ENCODE measurements around the gene ZNF282. TPM values are rescaled to one million over a fixed set of nuclear protein-coding genes. Genes with fewer than 3 reads are reported as not detected.

ZNF282 gene
- total RNA-seq, 1 donor from 2014 or later = 18.5 TPM

- H3K4me3 ChIP-seq (ENCODE audit: low read depth, low read length) = no peak overlapping the region
- DNase-seq (ENCODE audit: low read depth) = no peak
- TF ChIP-seq CTCF (conservative IDR thresholded peaks at IDR 0.05; ENCODE audit: low read depth, low read length) = no peak
Measured at GRCh38 chr7:149199234-149199995, 4.1 kb downstream of the ZNF282 start.

- no peak for DNase-seq (ENCODE audit: low read depth)
- TF ChIP-seq CTCF (conservative IDR thresholded peaks at IDR 0.05; ENCODE audit: low read depth, low read length) = no peak
- no peak overlapping the region for H3K4me3 ChIP-seq (ENCODE audit: low read depth, low read length)
Measured at GRCh38 chr7:149202831-149203231, 7.5 kb downstream of the ZNF282 start.

- no peak for DNase-seq (ENCODE audit: low read depth)
- no peak overlapping the region for H3K4me3 ChIP-seq (ENCODE audit: low read depth, low read length)
- no peak for TF ChIP-seq CTCF (conservative IDR thresholded peaks at IDR 0.05; ENCODE audit: low read depth, low read length)
Measured at GRCh38 chr7:149205690-149206381, 10.5 kb downstream of the ZNF282 start.

GRCh38 chr7:149207324-149208035 lies 12.1 kb downstream of the ZNF282 start:
- DNase-seq (ENCODE audit: low read depth) = no peak
- TF ChIP-seq CTCF (conservative IDR thresholded peaks at IDR 0.05; ENCODE audit: low read depth, low read length) = no peak

GRCh38 chr7:149209518-149210269 lies 14.3 kb downstream of the ZNF282 start:
- no peak overlapping the region for H3K4me3 ChIP-seq (ENCODE audit: low read depth, low read length)
- DNase-seq (ENCODE audit: low read depth) = no peak
- TF ChIP-seq CTCF (conservative IDR thresholded peaks at IDR 0.05; ENCODE audit: low read depth, low read length) = peak; percentile 76

More at GRCh38 chr7:149207324-149208035, 12.1 kb downstream of the ZNF282 start:
- no peak overlapping the region for H3K4me3 ChIP-seq (ENCODE audit: low read depth, low read length)

- H3K4me3 ChIP-seq (ENCODE audit: low read depth, low read length) = no peak overlapping the region
- no peak for TF ChIP-seq CTCF (conservative IDR thresholded peaks at IDR 0.05; ENCODE audit: low read depth, low read length)
- no peak for DNase-seq (ENCODE audit: low read depth)
Measured at GRCh38 chr7:149210551-149210950, 15.2 kb downstream of the ZNF282 start.

Measured in epithelial cell of proximal tubule (primary cell).